Naive thymus-derived CD8-positive, alpha-beta T cell (primary cell): Measurements from ENCODE around the gene CACNA1A. TPM values are rescaled to one million over a fixed set of nuclear protein-coding genes. Genes with fewer than 3 reads are reported as not detected.
"Not testable (repeated sequence)": the region's sequence is repeated elsewhere in the genome, so short reads cannot be mapped to it uniquely, and the experiment has no call there.

Experiments used
- ATAC-seq, 2 donors: fragments of 150-1000 bp; cut with Tn5 transposase in 1 of 2; sonication (Bioruptor Pico), chemical (Tn5 transposase) in 1 of 2; 1 replicate in 1 of 2; 2 replicates in 1 of 2; pipeline ENCODE4 v1.10.0; 2021; ENCODE audit warnings: mild to moderate bottlenecking in 2 of 2, moderate library complexity in 2 of 2
- POLR2A ChIA-PET: fragments of 350-600 bp; sonication (Branson Sonifier 250); formaldehyde crosslinking; loops from one replicate; lab custom pipeline; 2021; ENCODE audit warnings: antibody characterized with exemption; lab: Charles Lee
- DNase-seq, 10 donors: peaks; one replicate each; pipeline versions ENCODE4 v3.0.0 to v3.0.0-alpha.2; 2020 to 2022
- H3K27ac Mint-ChIP-seq, 10 donors: one replicate each; pipeline ENCODE4 v1.8.0; 2020 to 2022; ENCODE audit warnings: mild to moderate bottlenecking in 10 of 10, mixed read lengths in 10 of 10, moderate library complexity in 4 of 10, inconsistent platforms in 1 of 10
- H3K27me3 Mint-ChIP-seq, 5 donors: one replicate each; pipeline ENCODE4 v1.8.0; 2021 to 2022; ENCODE audit warnings: mixed read lengths in 5 of 5
- H3K36me3 Mint-ChIP-seq, 3 donors: one replicate each; pipeline ENCODE4 v1.8.0; 2020 to 2022; ENCODE audit warnings: mixed read lengths in 3 of 3, mild to moderate bottlenecking in 2 of 3, inconsistent platforms in 1 of 3
- H3K4me1 Mint-ChIP-seq, 4 donors: one replicate each; pipeline ENCODE4 v1.8.0; 2021 to 2022; ENCODE audit warnings: mixed read lengths in 4 of 4
- H3K4me3 Mint-ChIP-seq, 10 donors: one replicate each; pipeline ENCODE4 v1.8.0; 2020 to 2022; ENCODE audit warnings: mild to moderate bottlenecking in 10 of 10, mixed read lengths in 10 of 10, moderate library complexity in 6 of 10, inconsistent platforms in 1 of 10
- H3K9me3 Mint-ChIP-seq, 9 donors: one replicate each; pipeline ENCODE4 v1.8.0; 2020 to 2022; ENCODE audit warnings: mixed read lengths in 9 of 9, mild to moderate bottlenecking in 3 of 9, inconsistent platforms in 1 of 9, moderate library complexity in 1 of 9
- polyA plus RNA-seq, 3 donors: library from polyadenylated mRNA; unstranded; fragments of 300-500 nt; fragmentation: Illumina TruSeq; gene quantifications; one replicate each; pipeline ENCODE4 v1.2.3, GENCODE V29; 2021
- total RNA-seq, 8 experiments: library from RNA in 2 of 8; stranded (reverse) in 2 of 8; gene quantifications; one replicate each; pipeline ENCODE4 v1.2.3 and lab custom pipeline; 2021 to 2026

CACNA1A gene
- total and polyA plus RNA-seq, 5 experiments from 2014 or later: 0.09 to 0.60 (median 0.36) TPM

DNA sequence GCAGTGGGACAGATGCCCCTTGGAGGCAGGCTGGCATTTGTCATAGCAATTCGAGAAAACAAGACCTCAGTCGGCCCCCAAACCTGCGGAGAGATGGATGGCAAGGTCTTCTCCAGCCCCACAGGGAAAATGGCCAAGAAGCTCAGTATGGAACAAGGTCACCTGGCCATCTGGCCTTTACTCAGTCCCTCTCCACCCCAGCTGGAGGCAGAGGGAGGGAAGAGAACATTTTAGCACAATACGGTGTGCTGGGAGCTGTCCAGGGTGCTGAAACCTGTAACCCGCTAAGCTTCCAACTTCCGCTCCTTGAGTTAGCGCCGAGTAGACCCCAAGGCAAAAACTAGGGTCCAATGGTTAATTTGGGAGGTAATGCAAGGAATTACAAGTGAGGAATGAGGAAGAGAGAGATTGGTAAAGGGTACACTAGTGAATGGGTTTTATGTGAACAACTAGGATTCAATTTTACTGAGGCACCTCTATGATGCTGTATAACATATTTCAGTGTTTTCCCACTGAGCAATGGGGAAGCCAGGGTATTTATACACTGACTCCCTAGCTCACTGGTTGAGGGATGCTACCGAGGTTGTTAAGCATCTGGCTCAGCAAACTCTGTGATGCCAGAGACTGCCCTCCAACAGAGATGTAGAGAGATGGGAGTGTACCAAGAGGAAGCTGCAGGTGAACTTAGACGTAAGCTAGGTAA, 64.3 kb downstream of the CACNA1A start:
- Mint-ChIP-seq H3K4me3 (no peak overlapping the region), H3K36me3 (peaks cover 0 to 8% (median 0%) of the 10 kb centered on the region in 3 donors), H3K9me3 (peaks cover 0 to 26% (median 7%) of the 10 kb centered on the region in 9 donors), H3K27ac (peak overlapping the region in 1 of 10 donors; percentile 73), H3K27me3 (peaks cover 5 to 48% (median 21%) of the 10 kb centered on the region in 5 donors), H3K4me1 (peaks cover 0 to 1% (median 0%) of the 10 kb centered on the region in 4 donors)
- POLR2A ChIA-PET: no interaction called here
- DNase-seq: peak; percentile 5 to 69 (median 40)
- no peak for ATAC-seq

DNA sequence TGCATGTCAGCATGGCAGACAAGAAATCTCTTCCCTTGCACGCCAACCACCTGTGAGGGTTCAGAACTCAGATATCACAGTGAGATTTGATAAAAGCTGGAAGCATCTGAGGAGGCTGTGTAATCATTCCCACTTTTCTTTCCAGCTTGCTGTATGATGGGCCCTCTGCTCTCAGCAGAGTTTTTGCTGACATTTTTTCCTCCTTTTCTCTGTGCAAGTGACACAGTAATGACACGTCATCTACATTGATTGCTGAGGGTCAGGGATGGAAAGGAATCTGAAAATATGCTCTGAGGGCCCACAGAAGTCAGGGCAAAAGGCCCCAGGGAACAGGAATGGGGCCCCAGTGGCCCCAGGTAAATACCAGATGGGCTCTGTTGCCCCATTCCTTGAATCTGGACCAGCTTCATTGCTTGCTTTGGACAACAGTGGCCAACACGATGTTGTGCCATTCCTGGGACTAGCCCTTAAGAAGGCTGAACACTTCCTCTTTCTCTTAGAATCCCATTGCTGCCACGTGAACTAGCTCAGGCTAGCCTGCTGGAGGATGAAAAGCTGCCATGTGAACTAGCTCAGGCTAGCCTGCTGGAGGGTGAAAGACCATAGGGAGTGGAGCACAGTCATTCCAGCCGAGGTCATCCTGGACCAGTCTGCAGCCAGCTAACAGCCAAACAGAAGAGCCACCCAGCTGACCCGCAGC, 68.2 kb downstream of the CACNA1A start:
- peaks cover 3 to 28% (median 17%) of the 10 kb centered on the region in 5 donors for H3K27me3 Mint-ChIP-seq
- peaks cover 0 to 8% (median 0%) of the 10 kb centered on the region in 3 donors for H3K36me3 Mint-ChIP-seq
- POLR2A ChIA-PET: no interaction called here
- DNase-seq (no peak), ATAC-seq (no peak)
- no peak overlapping the region for H3K27ac Mint-ChIP-seq
- peaks cover 0 to 22% (median 5%) of the 10 kb centered on the region in 9 donors for H3K9me3 Mint-ChIP-seq
- H3K4me1 Mint-ChIP-seq: peaks cover 0 to 1% (median 0%) of the 10 kb centered on the region in 4 donors
- H3K4me3 Mint-ChIP-seq: no peak overlapping the region

DNA sequence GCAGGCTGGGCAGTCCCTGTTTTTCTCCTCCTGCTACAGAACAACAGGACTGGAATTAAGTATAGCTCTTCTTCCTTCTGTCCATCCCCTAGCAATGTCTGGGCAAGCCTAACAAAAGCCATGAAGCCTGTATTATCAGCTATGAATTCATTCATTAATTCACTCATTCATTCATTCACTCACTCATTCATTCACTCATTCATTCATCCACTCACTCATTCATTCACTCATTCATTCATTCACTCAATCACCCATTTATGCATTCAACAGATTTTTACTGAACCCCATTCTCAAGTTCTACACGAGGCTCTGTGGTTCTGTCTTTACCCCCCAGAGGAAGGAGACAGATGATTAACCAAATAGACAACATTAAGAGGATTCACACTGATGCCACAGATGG, 69.9 kb downstream of the CACNA1A start:
- ATAC-seq (no peak), DNase-seq (no peak)
- Mint-ChIP-seq H3K9me3 (peaks cover 0 to 12% (median 2%) of the 10 kb centered on the region in 9 donors), H3K4me1 (peaks cover 0 to 1% (median 0%) of the 10 kb centered on the region in 4 donors), H3K36me3 (peaks cover 0 to 8% (median 0%) of the 10 kb centered on the region in 3 donors), H3K27me3 (peaks cover 3 to 23% (median 22%) of the 10 kb centered on the region in 5 donors), H3K27ac (peak overlapping the region in 1 of 10 donors; percentile 10), H3K4me3 (no peak overlapping the region)
- POLR2A ChIA-PET: no interaction called here

DNA sequence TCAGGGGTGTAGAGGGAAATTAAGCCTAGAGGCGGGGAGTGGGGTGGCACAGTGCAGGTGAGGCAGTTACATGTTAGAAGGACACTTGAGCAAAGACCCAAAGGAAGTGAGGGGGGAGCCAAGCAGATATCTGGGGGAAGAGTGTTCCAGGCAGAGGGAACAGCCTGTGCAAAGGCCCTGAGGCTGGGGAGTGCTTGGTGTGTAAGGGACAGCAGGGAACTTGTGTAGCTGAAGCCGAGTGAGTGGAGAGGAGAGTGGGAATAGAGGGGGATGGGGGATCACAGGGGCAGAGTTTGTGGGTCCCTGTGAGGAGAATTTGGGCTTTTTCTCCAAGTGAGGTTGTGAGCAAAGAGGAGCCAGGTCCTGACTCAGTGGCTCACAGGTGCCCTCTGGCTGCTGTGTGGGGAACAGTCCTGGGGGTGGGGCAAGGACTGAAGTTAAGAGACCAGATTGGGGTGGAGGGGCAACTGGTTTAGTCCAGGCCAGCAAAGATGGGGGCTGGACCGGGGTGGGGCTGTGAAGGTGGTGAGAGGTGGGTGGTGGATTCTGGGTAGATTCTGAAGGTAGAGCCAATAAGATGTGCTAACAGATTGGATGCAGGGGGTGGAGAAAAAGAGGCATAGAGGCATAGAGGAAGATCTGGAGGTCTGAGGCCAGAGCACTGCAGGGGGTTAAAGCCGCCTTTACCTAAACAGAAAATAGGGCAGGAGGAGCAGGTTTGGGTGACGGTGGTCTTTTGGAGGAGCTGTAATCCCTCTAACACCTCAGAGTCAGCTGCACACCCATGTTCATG, 75.3 kb downstream of the CACNA1A start:
- POLR2A ChIA-PET: no interaction called here
- no peak overlapping the region for H3K4me3 Mint-ChIP-seq
- ATAC-seq (peak in 1 of 2 donors; percentile 50), DNase-seq (peak; percentile 11 to 71 (median 30))
- peaks cover 13 to 36% (median 31%) of the 10 kb centered on the region in 5 donors for H3K27me3 Mint-ChIP-seq
- H3K27ac Mint-ChIP-seq: peak overlapping the region in 1 of 10 donors; percentile 71
- peaks cover 0 to 3% (median 0%) of the 10 kb centered on the region in 4 donors for H3K4me1 Mint-ChIP-seq
- peaks cover 0 to 10% (median 4%) of the 10 kb centered on the region in 9 donors for H3K9me3 Mint-ChIP-seq
- H3K36me3 Mint-ChIP-seq: peaks cover 0 to 7% (median 5%) of the 10 kb centered on the region in 3 donors

DNA sequence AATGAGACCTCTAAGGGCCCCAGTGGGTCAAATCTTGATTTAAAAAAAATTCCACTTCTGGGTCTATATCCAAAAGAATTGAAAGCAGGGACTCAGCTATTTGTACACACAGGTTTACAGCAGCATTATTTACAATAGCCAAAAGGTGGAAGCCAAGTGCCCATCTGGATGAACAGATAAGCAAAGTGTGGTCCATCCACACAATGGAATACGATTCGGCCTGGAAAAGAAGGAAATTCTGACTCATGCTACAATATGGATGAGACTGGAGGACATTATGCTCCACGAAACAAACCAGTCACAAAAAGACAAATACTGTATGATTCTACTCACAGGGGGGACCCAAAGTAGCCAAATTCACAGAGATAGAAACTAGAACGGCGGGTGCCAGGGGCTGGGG, 76.7 kb downstream of the CACNA1A start:
- H3K27me3 Mint-ChIP-seq: peaks cover 14 to 36% (median 29%) of the 10 kb centered on the region in 5 donors
- POLR2A ChIA-PET: no interaction called here
- H3K4me1 Mint-ChIP-seq: peaks cover 0 to 3% (median 0%) of the 10 kb centered on the region in 4 donors
- H3K36me3 Mint-ChIP-seq: peaks cover 0 to 12% (median 7%) of the 10 kb centered on the region in 3 donors
- H3K9me3 Mint-ChIP-seq: peaks cover 0 to 24% (median 15%) of the 10 kb centered on the region in 9 donors
- no peak for ATAC-seq
- H3K4me3 Mint-ChIP-seq: no peak overlapping the region
- DNase-seq: no peak
- no peak overlapping the region for H3K27ac Mint-ChIP-seq

DNA sequence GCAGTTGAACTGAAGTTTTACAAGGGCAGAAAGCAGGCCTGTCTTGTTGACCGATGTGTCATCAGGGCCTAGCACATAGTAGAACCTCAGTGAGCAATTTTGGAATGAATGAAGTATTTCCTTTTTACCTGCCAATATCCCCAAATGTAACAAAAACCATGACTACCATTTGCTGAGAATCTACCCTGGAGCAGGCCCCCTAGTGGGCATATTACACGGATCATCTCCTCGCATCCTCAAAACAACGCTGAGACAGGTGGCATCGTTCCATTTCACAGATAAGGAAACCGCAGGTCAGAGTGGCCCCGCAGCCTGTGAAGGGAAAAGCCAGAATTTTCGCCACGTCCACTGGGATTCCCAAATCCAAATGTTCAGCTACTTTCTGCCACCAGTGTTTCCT, 77.9 kb downstream of the CACNA1A start:
- no peak for ATAC-seq
- Mint-ChIP-seq H3K36me3 (peaks cover 2 to 15% (median 7%) of the 10 kb centered on the region in 3 donors), H3K4me3 (no peak overlapping the region), H3K9me3 (peaks cover 0 to 34% (median 19%) of the 10 kb centered on the region in 9 donors), H3K4me1 (peaks cover 0 to 3% (median 0%) of the 10 kb centered on the region in 4 donors), H3K27ac (peak overlapping the region in 1 of 10 donors; percentile 34), H3K27me3 (peaks cover 14 to 39% (median 29%) of the 10 kb centered on the region in 5 donors)
- peak in 2 of 10 donors; percentile 3 to 5 for DNase-seq
- POLR2A ChIA-PET: no interaction called here

DNA sequence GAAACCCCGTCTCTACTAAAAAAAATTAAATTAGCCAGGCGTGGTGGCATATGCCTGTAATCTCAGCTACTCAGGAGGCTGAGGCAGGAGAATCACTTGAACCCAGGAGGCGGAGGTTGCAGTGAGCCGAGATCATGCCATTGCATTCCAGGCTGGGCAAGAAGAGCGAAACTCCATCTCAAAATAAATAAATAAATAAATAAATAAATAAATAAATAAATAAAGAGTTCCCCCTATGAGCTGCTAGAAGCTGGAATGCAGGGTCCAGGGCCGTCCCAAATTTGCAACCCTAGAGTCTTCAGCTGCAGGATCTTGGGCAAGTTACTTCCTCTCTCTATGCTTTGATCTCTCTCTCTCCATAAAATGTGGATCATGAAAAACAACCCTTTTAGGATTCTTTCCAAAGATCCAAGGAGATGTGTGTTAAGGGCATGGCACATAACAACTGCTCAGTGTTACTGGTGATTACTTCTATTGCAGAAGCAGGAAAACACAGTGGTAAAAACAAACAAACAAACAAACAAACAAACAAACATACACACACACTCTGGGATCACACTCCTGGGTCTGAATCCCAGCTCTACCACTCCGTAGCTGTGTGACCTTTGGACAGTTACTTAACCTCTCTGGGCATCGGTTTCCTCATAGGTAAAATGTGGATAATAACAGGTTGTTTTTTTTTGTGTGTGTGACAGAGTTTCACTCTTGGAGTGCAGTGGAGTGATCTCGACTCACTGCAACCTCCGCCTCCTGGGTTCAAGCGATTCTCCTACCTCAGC, 78.8 kb downstream of the CACNA1A start:
- no peak overlapping the region for H3K4me3 Mint-ChIP-seq
- H3K9me3 Mint-ChIP-seq: peaks cover 0 to 43% (median 25%) of the 10 kb centered on the region in 9 donors
- peaks cover 14 to 44% (median 30%) of the 10 kb centered on the region in 5 donors for H3K27me3 Mint-ChIP-seq
- no peak overlapping the region for H3K27ac Mint-ChIP-seq
- ATAC-seq (no peak), DNase-seq (no peak)
- peaks cover 0 to 3% (median 0%) of the 10 kb centered on the region in 4 donors for H3K4me1 Mint-ChIP-seq
- POLR2A ChIA-PET: no interaction called here
- peaks cover 2 to 15% (median 13%) of the 10 kb centered on the region in 3 donors for H3K36me3 Mint-ChIP-seq

DNA sequence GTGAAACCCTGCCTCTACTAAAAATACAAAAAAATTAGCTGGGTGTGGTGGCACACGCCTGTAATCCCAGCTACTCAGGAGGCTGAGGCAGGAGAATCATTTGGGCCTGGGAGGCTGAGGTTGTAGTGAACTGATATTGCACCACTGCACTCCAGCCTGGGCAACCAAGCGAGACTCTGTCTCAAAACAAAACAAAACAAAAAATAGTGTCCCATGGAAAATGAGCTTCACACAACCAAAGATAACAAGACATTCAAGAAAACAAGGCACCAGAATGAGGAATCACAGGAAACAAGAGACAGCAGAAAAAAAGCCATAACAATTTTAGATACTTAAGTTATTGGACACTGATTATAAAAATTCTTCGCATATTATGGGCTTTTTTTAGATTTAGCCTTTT, 80.4 kb downstream of the CACNA1A start:
- H3K4me1 Mint-ChIP-seq, ATAC-seq, POLR2A ChIA-PET, H3K27ac Mint-ChIP-seq, DNase-seq, H3K4me3 Mint-ChIP-seq: not testable (repeated sequence)
- Mint-ChIP-seq H3K36me3 (peaks cover 2 to 19% (median 13%) of the 10 kb centered on the region in 3 donors), H3K9me3 (peaks cover 6 to 59% (median 29%) of the 10 kb centered on the region in 9 donors), H3K27me3 (peaks cover 8 to 41% (median 24%) of the 10 kb centered on the region in 5 donors)

DNA sequence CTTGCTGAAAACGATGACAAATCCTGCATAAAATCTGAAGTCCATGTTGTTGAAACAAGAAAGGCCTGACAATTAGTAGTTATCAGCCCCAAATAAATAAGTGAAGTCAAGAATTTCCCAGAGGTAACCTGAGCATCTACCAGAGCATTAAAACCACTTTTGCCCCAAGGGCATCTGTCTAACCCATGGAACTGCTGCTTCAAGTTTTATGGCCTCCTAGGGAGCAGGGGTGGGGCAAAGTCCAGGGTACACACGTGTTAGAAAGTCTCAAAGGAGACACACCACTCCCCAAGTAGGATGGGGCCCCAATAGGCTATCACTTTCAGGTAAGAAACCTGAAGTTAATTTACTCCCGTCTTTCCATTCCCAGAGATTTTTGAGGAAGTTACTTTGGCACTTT, 81.1 kb downstream of the CACNA1A start:
- DNase-seq: no peak
- H3K4me1 Mint-ChIP-seq: no peaks in the 10 kb centered on the region
- peaks cover 8 to 66% (median 32%) of the 10 kb centered on the region in 9 donors for H3K9me3 Mint-ChIP-seq
- peaks cover 2 to 19% (median 13%) of the 10 kb centered on the region in 3 donors for H3K36me3 Mint-ChIP-seq
- no peak overlapping the region for H3K4me3 Mint-ChIP-seq
- POLR2A ChIA-PET: no interaction called here
- no peak for ATAC-seq
- peaks cover 8 to 34% (median 18%) of the 10 kb centered on the region in 5 donors for H3K27me3 Mint-ChIP-seq
- no peak overlapping the region for H3K27ac Mint-ChIP-seq

DNA sequence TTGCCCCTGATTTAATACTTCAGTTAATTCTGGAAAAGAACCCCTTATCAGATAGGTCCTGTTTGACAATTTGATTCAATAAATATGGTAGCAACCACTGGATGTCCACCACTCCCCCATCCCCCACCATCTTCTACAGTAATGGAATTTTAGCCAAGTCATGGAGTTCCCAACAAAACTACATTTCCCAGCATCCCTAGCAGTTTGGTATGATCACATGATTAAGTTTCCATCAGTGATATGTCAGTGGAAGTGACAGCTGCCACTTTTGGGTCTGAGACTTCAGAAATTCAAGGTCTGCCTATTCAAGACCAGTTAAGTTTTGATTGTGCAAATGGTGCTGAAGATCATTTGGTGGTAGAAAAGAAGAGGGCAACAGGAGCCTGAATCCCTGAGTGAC, 85.5 kb downstream of the CACNA1A start:
- DNase-seq (no peak), ATAC-seq (no peak)
- Mint-ChIP-seq H3K9me3 (peaks cover 7 to 56% (median 26%) of the 10 kb centered on the region in 9 donors), H3K27ac (no peak overlapping the region), H3K36me3 (peaks cover 2 to 12% (median 7%) of the 10 kb centered on the region in 3 donors), H3K4me3 (no peak overlapping the region), H3K27me3 (peaks cover 0 to 14% (median 6%) of the 10 kb centered on the region in 5 donors), H3K4me1 (no peaks in the 10 kb centered on the region)
- POLR2A ChIA-PET: no interaction called here

DNA sequence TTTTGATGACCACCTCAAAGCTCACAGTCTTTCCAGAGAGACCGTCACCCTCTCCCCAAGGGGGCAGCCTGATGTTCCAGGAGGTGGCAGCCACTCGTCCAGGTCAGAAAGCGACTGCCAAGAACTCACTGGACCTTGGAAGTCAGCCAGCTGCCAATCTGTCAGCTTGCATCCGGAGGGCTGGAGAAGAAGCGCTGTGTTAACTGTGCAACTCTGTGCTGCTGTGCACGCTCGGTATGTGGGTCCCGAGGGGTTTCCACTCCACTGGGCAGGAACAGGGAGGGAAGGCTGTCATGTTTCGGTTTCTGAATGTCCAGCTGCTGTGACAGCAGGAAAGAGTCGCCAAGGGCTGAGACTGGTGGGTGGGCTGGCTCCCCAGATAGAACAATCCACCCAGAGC, 89.2 kb downstream of the CACNA1A start:
- DNase-seq (no peak), ATAC-seq (no peak)
- H3K9me3 Mint-ChIP-seq: peaks cover 0 to 20% (median 10%) of the 10 kb centered on the region in 9 donors
- no peak overlapping the region for H3K27ac Mint-ChIP-seq
- POLR2A ChIA-PET: no interaction called here
- H3K36me3 Mint-ChIP-seq: peaks cover 0 to 3% (median 0%) of the 10 kb centered on the region in 3 donors
- no peaks in the 10 kb centered on the region for H3K4me1 Mint-ChIP-seq
- no peak overlapping the region for H3K4me3 Mint-ChIP-seq
- H3K27me3 Mint-ChIP-seq: peaks cover 0 to 23% (median 17%) of the 10 kb centered on the region in 5 donors
